Activated T-cell treated with anti-CD3 and anti-CD28 coated beads, Interleukin-2, amount 50 U/mL, for 4 hours (primary cell): Measurements from ENCODE around the gene TMEM168. TPM values are rescaled to one million over a fixed set of nuclear protein-coding genes. Genes with fewer than 3 reads are reported as not detected.
"Not testable (repeated sequence)": the region's sequence is repeated elsewhere in the genome, so short reads cannot be mapped to it uniquely, and the experiment has no call there.

Experiments used
- ATAC-seq, 2 donors: fragments of 200-7000 bp; cut with Tn5 transposase; one replicate each; pipeline ENCODE4 v1.10.0; 2021
- DNase-seq: peaks from one replicate; pipeline ENCODE4 v3.0.0-alpha.2; 2020
- H3K27me3 Mint-ChIP-seq: one replicate; pipeline ENCODE4 v1.8.0; 2021; ENCODE audit warnings: low read depth, mixed read lengths
- H3K36me3 Mint-ChIP-seq: one replicate; pipeline ENCODE4 v1.8.0; 2022; ENCODE audit warnings: mixed read lengths; ENCODE audit not compliant: insufficient read depth
- H3K4me1 Mint-ChIP-seq: one replicate; pipeline ENCODE4 v1.8.0; 2021; ENCODE audit warnings: low read depth, mixed read lengths
- H3K4me3 Mint-ChIP-seq: one replicate; pipeline ENCODE4 v1.8.0; 2021; ENCODE audit warnings: mild to moderate bottlenecking, moderate library complexity, mixed read lengths
- H3K9me3 Mint-ChIP-seq: one replicate; pipeline ENCODE4 v1.8.0; 2021; ENCODE audit warnings: mixed read lengths
- total RNA-seq, 3 donors: library from RNA; stranded (reverse); gene quantifications; one replicate each; pipeline ENCODE4 v1.2.1, GENCODE V29; 2021

TMEM168 gene
- total RNA-seq, 3 donors from 2014 or later, result 15.1 to 16.7 (median 16.6) TPM

DNA sequence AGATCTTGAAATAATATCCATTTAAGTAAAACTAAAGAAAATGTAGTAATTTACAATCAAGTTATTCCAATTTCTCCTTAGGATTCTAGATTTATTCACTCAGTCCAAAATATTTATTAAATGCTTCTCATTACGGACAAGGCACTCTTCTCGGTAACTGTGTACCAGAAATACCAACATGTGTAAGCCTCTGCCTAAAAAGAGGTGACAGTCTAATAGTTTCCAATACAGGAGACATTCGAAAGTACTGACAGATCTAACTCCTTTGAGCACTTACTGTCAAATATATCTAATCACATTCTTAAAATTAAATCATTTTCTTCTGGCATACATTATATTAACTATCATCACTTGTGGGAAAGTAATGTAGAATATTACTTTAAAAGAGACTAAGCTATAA, 26.9 kb downstream of the TMEM168 start:
- Mint-ChIP-seq H3K36me3 (peaks cover 15% of the 10 kb centered on the region), H3K9me3 (no peaks in the 10 kb centered on the region), H3K27me3 (no peaks in the 10 kb centered on the region), H3K4me1 (peaks cover 19% of the 10 kb centered on the region), H3K4me3 (no peak overlapping the region)
- ATAC-seq (no peak), DNase-seq (no peak)

- Mint-ChIP-seq H3K36me3 (peaks cover 10% of the 10 kb centered on the region), H3K9me3 (no peaks in the 10 kb centered on the region), H3K4me1 (peaks cover 10% of the 10 kb centered on the region), H3K4me3 (no peak overlapping the region), H3K27me3 (no peaks in the 10 kb centered on the region)
- ATAC-seq, result no peak
- DNase-seq, result no peak
Observed at GRCh38 chr7:112759905-112760304, 30.3 kb downstream of the TMEM168 start.

DNA sequence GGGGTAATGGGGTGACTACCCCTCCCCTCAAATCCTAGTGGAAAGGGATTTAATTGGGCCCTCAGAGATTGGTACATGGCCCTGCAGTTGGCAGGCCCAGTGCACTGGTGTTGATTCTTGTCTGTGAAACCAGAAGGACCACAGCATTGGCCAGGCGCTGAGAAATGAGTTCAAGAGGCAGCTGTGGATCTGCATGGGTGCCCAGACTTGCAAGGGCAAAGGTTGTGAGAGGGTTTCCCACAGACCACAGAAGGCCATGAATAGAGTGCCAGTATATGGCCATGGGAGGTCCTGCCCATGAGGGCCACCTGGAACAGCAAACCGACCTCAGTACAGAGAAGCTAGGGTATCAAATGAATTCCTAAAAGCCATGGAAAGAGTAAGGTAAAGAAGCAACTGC, 32.9 kb downstream of the TMEM168 start:
- Mint-ChIP-seq H3K4me1 (no peaks in the 10 kb centered on the region), H3K27me3 (no peaks in the 10 kb centered on the region), H3K4me3 (no peak overlapping the region), H3K9me3 (no peaks in the 10 kb centered on the region), H3K36me3 (peaks cover 10% of the 10 kb centered on the region)
- DNase-seq, result no peak
- no peak for ATAC-seq

- Mint-ChIP-seq H3K4me3 (no peak overlapping the region), H3K4me1 (peaks cover 4% of the 10 kb centered on the region)
- ATAC-seq, result no peak
Observed at GRCh38 chr7:112753298-112753697, 36.9 kb downstream of the TMEM168 start.

DNA sequence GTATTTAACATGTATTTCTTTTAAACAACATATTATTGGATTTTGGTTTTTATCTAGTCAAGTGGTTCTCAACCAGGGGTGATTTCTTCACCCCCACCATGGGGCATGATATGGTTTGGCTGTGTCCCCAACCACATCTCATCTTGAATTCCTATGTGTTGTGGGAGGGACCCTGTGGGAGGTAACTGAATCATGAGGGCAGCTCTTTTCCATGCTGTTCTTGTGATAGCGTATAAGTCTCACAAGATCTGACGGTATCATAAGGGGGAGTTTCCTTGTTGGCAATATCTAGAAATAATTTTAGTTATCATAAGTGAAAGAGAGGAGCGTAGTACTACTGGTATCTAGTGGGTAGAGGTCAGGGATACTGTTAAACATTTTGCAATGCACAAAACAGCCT, 37.6 kb downstream of the TMEM168 start:
- DNase-seq (no peak), ATAC-seq (no peak)
- peaks cover 4% of the 10 kb centered on the region for H3K4me1 Mint-ChIP-seq
- no peaks in the 10 kb centered on the region for H3K9me3 Mint-ChIP-seq
- no peak overlapping the region for H3K4me3 Mint-ChIP-seq
- peaks cover 3% of the 10 kb centered on the region for H3K36me3 Mint-ChIP-seq
- H3K27me3 Mint-ChIP-seq, result no peaks in the 10 kb centered on the region

More at GRCh38 chr7:112753298-112753697, 36.9 kb downstream of the TMEM168 start:
- no peaks in the 10 kb centered on the region for H3K27me3 Mint-ChIP-seq
- H3K9me3 Mint-ChIP-seq, result no peaks in the 10 kb centered on the region
- H3K36me3 Mint-ChIP-seq, result peaks cover 3% of the 10 kb centered on the region
- no peak for DNase-seq

GRCh38 chr7:112749775-112750174, 40.4 kb downstream of the TMEM168 start:
- H3K27me3 Mint-ChIP-seq, result no peaks in the 10 kb centered on the region
- ATAC-seq, result no peak
- no peak for DNase-seq
- H3K36me3 Mint-ChIP-seq, result no peaks in the 10 kb centered on the region
- H3K4me3 Mint-ChIP-seq, result no peak overlapping the region
- H3K4me1 Mint-ChIP-seq, result peaks cover 4% of the 10 kb centered on the region
- H3K9me3 Mint-ChIP-seq, result no peaks in the 10 kb centered on the region

DNA sequence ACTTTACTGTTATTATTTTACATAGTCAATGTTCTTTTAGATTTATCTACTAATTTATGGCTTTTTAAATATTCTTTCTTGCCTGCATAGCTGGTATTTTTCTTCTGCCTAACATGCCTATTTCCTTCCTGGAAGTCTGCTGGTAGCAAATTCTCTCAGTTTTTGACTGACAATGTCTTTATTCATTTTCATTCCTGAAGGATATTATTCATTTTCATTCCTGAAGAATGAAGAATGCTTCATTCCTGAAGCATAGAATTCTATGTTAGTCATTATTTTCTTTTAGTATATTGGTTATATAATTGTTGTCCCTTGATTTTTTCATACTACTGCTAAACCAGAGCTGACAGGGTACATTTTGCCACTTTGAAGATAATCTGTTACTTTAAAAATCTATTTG, 41.8 kb downstream of the TMEM168 start:
- H3K27me3 Mint-ChIP-seq, result no peaks in the 10 kb centered on the region
- H3K9me3 Mint-ChIP-seq, result no peaks in the 10 kb centered on the region
- no peaks in the 10 kb centered on the region for H3K36me3 Mint-ChIP-seq
- ATAC-seq (no peak), DNase-seq (no peak)
- H3K4me1 Mint-ChIP-seq, result peaks cover 4% of the 10 kb centered on the region
- no peak overlapping the region for H3K4me3 Mint-ChIP-seq

DNA sequence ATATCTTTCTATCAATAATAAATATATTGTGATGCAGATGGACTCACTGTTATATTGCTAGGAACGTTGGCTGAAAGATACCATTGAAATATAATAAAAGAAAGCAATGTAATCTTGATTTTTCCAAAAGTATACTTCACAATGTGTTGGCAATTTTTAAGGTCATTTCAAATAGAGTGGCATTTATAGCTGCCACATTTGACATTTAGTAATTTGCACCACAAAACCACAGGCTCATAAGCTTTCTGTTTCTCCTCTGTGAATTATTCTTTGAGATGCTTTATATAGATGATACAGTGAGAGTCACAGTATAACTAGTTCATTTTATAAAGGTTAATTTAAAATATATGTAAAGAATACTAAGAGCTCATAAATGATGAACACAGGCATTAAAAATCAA, 44.6 kb downstream of the TMEM168 start:
- peaks cover 1% of the 10 kb centered on the region for H3K27me3 Mint-ChIP-seq
- DNase-seq, result no peak
- H3K4me3 Mint-ChIP-seq, result no peak overlapping the region
- peaks cover under 1% of the 10 kb centered on the region for H3K4me1 Mint-ChIP-seq
- no peak for ATAC-seq
- peaks cover 2% of the 10 kb centered on the region for H3K9me3 Mint-ChIP-seq
- no peaks in the 10 kb centered on the region for H3K36me3 Mint-ChIP-seq

- H3K4me3 Mint-ChIP-seq, result no peak overlapping the region
- no peaks in the 10 kb centered on the region for H3K4me1 Mint-ChIP-seq
- H3K27me3 Mint-ChIP-seq, result peaks cover 3% of the 10 kb centered on the region
- no peak for DNase-seq
- ATAC-seq, result no peak
- H3K9me3 Mint-ChIP-seq, result peaks cover 4% of the 10 kb centered on the region
- H3K36me3 Mint-ChIP-seq, result no peaks in the 10 kb centered on the region
Observed at GRCh38 chr7:112744818-112745217, 45.4 kb downstream of the TMEM168 start.

- Mint-ChIP-seq H3K27me3 (peaks cover 7% of the 10 kb centered on the region), H3K36me3 (no peaks in the 10 kb centered on the region), H3K4me3 (no peak overlapping the region), H3K9me3 (peaks cover 7% of the 10 kb centered on the region), H3K4me1 (no peaks in the 10 kb centered on the region)
- no peak for DNase-seq
- ATAC-seq, result no peak
Observed at GRCh38 chr7:112743811-112744210, 46.4 kb downstream of the TMEM168 start.

- H3K4me1 Mint-ChIP-seq, result no peaks in the 10 kb centered on the region
- ATAC-seq, result no peak
- DNase-seq, result no peak
- no peaks in the 10 kb centered on the region for H3K36me3 Mint-ChIP-seq
- H3K4me3 Mint-ChIP-seq, result no peak overlapping the region
- H3K27me3 Mint-ChIP-seq, result peaks cover 9% of the 10 kb centered on the region
- peaks cover 11% of the 10 kb centered on the region for H3K9me3 Mint-ChIP-seq
Observed at GRCh38 chr7:112740667-112741066, 49.5 kb downstream of the TMEM168 start.

- no peak for DNase-seq
- Mint-ChIP-seq H3K4me3 (no peak overlapping the region), H3K27me3 (peaks cover 9% of the 10 kb centered on the region), H3K4me1 (no peaks in the 10 kb centered on the region), H3K9me3 (peaks cover 15% of the 10 kb centered on the region), H3K36me3 (no peaks in the 10 kb centered on the region)
- ATAC-seq, result no peak
Observed at GRCh38 chr7:112739436-112740180, 50.6 kb downstream of the TMEM168 start.

DNA sequence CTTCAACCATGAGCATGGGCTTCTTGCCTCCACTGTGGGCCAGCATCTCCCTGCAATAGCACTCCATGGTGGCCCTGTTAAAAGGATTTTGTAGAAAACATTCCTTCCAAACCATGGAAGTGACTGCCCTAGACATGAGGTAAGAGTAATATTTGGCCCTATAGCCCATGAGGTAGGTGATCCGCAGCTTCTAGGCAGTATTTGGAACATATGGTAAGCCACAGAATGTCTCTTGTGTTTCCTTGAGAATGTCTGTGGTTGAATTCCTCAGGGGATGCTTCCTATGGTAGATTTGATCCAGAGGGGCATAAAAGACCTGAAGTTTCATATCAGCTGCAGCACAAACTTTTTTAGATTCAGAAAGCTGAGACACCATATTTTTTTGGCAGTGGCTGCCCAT, 54.9 kb downstream of the TMEM168 start:
- peaks cover 28% of the 10 kb centered on the region for H3K9me3 Mint-ChIP-seq

GRCh38 chr7:112731324-112731723, 58.9 kb downstream of the TMEM168 start:
- ATAC-seq, H3K36me3 Mint-ChIP-seq, H3K4me1 Mint-ChIP-seq, H3K27me3 Mint-ChIP-seq, H3K4me3 Mint-ChIP-seq, DNase-seq: not testable (repeated sequence)
- H3K9me3 Mint-ChIP-seq, result peaks cover 46% of the 10 kb centered on the region

More for the DNA sequence above, 54.9 kb downstream of the TMEM168 start:
- Mint-ChIP-seq H3K36me3 (no peaks in the 10 kb centered on the region), H3K4me1 (no peaks in the 10 kb centered on the region), H3K27me3 (peaks cover 6% of the 10 kb centered on the region), H3K4me3 (no peak overlapping the region)
- ATAC-seq (no peak), DNase-seq (no peak)

DNA sequence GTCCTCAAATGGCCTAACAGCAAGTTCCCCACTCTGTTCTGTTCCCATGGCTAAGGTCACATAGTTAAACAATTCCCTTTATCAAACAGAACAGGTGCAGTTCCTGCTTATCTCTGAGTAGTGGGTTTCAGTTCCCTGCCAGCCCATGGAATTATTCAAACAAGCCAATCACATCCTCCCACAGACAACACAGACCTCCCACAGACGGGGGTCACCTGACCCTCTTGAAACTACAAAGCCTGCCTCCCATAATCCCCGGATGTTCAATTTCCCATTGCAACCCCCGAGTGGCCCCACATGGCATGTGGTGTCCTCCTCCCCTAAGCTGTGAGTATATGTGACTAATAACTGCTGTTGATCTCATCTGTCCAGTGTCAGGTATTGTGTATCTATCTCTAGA, 64.1 kb downstream of the TMEM168 start:
- Mint-ChIP-seq H3K36me3 (no peaks in the 10 kb centered on the region), H3K9me3 (peaks cover 26% of the 10 kb centered on the region), H3K4me1 (no peaks in the 10 kb centered on the region), H3K4me3 (no peak overlapping the region), H3K27me3 (peaks cover 2% of the 10 kb centered on the region)
- DNase-seq, result no peak
- ATAC-seq, result no peak
